Endothelial cell of umbilical vein (primary cell): Measurements from ENCODE around the gene CNTN5. TPM values are rescaled to one million over a fixed set of nuclear protein-coding genes. Genes with fewer than 3 reads are reported as not detected.

Experiments used
- BruUV-seq: library from RNA; stranded (reverse); fragments of 400-500 nt; replicated peaks from 2 replicates; lab custom pipeline; 2021; lab: Mats Ljungman, UMichigan
- CTCF ChIA-PET: fragments of 300-600, 350-600 bp; sonication (Branson Sonifier 250); formaldehyde crosslinking; loops from one replicate; lab custom pipeline; 2021; ENCODE audit warnings: antibody characterized with exemption, inconsistent platforms; lab: Charles Lee
- POLR2A ChIA-PET: fragments of 300-600, 350-600 bp; sonication (Branson Sonifier 250); formaldehyde crosslinking; loops from one replicate; lab custom pipeline; 2021; ENCODE audit warnings: antibody characterized with exemption, inconsistent platforms; lab: Charles Lee
- DNase-seq: peaks from one replicate; pipeline ENCODE4 v3.0.0-alpha.2; 2011; ENCODE audit warnings: low read depth, low spot score
- FAIRE-seq: peaks from 2 replicates; lab custom pipeline; 2011; peaks lifted over from hg19 to GRCh38; lab: Jason Lieb, UNC
- H2AFZ ChIP-seq: 2 replicates; pipeline ENCODE4 v1.6.0; 2012; ENCODE audit warnings: low read depth, low read length, control low read depth, inconsistent platforms
- H3K27ac ChIP-seq: 2 replicates; pipeline ENCODE4 v1.5.1; 2011; ENCODE audit warnings: low read depth, mild to moderate bottlenecking, control low read depth, low read length, moderate library complexity; ENCODE audit not compliant: insufficient read depth
- H3K27me3 ChIP-seq, 2 experiments: 2 replicates each; pipeline versions ENCODE4 v1.6.0 to v1.6.1; 2011; ENCODE audit warnings: low read length in 2 of 2, mixed read lengths in 1 of 2; ENCODE audit not compliant: control insufficient read depth in 2 of 2, insufficient read depth in 2 of 2
- H3K36me3 ChIP-seq, 2 experiments: 2 replicates in 1 of 2; 3 replicates in 1 of 2; pipeline ENCODE4 v1.5.1; 2011; ENCODE audit warnings: low read length in 2 of 2, mild to moderate bottlenecking in 1 of 2, moderate library complexity in 1 of 2; ENCODE audit not compliant: control insufficient read depth in 2 of 2, insufficient read depth in 2 of 2; ENCODE audit errors: extremely low read depth in 1 of 2
- H3K4me1 ChIP-seq: 3 replicates; pipeline ENCODE4 v1.5.1; 2011; ENCODE audit warnings: mild to moderate bottlenecking, low read length; ENCODE audit not compliant: control insufficient read depth, insufficient read depth; ENCODE audit errors: extremely low read depth
- H3K4me2 ChIP-seq: 2 replicates; pipeline ENCODE4 v1.6.1; 2011; ENCODE audit warnings: low read length, control low read depth, mixed read lengths; ENCODE audit not compliant: insufficient read depth
- H3K4me3 ChIP-seq, 3 experiments: fragments of 200-600 bp in 1 of 3; sonication (generic), shearing (Covaris generic) in 1 of 3; replicated peaks in 1 of 3; 2 replicates each; pipeline ENCODE4 v1.5.1; 2011 to 2016; ENCODE audit warnings: control low read depth in 3 of 3, low read length in 3 of 3, mild to moderate bottlenecking in 2 of 3, inconsistent platforms in 1 of 3, low read depth in 1 of 3, moderate library complexity in 1 of 3; ENCODE audit not compliant: insufficient read depth in 1 of 3
- H3K79me2 ChIP-seq: 2 replicates; pipeline ENCODE4 v1.6.0; 2012; ENCODE audit warnings: low read length, inconsistent platforms; ENCODE audit not compliant: control insufficient read depth, insufficient read depth
- H3K9ac ChIP-seq: replicated peaks from 2 replicates; pipeline ENCODE3; 2011; ENCODE audit warnings: low read length, control low read depth; ENCODE audit not compliant: insufficient read depth; ENCODE audit errors: extremely low read depth
- H3K9me1 ChIP-seq: replicated peaks from 3 replicates; pipeline ENCODE4 v1.6.0; 2011; ENCODE audit warnings: mild to moderate bottlenecking, low read length; ENCODE audit not compliant: control insufficient read depth, insufficient read depth; ENCODE audit errors: extremely low read depth
- H3K9me3 ChIP-seq: replicated peaks from 2 replicates; pipeline ENCODE4 v1.5.1; 2012; ENCODE audit warnings: low read length, inconsistent platforms; ENCODE audit not compliant: control insufficient read depth, insufficient read depth
- H4K20me1 ChIP-seq: replicated peaks from 2 replicates; pipeline ENCODE3; 2011; ENCODE audit warnings: mild to moderate bottlenecking, low read length; ENCODE audit not compliant: control insufficient read depth, insufficient read depth; ENCODE audit errors: extremely low read depth
- CTCF ChIP-seq, 2 donors: IDR thresholded peaks; 1 replicate in 1 of 2; 2 replicates in 1 of 2; pipeline ENCODE4 v1.5.1; 2011; ENCODE audit warnings: low read length in 2 of 2, mild to moderate bottlenecking in 2 of 2, moderate library complexity in 2 of 2, control low read depth in 1 of 2, inconsistent platforms in 1 of 2, low read depth in 1 of 2; ENCODE audit not compliant: insufficient read depth in 1 of 2; ENCODE audit errors: extremely low read depth in 1 of 2
- EZH2 ChIP-seq: IDR thresholded peaks from 2 replicates; pipeline ENCODE4 v1.6.1; 2012; ENCODE audit warnings: borderline replicate concordance, low read depth, mild to moderate bottlenecking, moderate library complexity, low read length, inconsistent platforms; ENCODE audit not compliant: severe bottlenecking
- FOS ChIP-seq: IDR thresholded peaks from 2 replicates; pipeline ENCODE4 v1.6.1; 2011; ENCODE audit warnings: mild to moderate bottlenecking, low read length, moderate library complexity, borderline replicate concordance; ENCODE audit not compliant: insufficient read depth
- GATA2 ChIP-seq: IDR thresholded peaks from 2 replicates; pipeline ENCODE4 v1.7.0; 2011; ENCODE audit warnings: low read depth, mild to moderate bottlenecking, moderate library complexity, mixed read lengths, low read length; ENCODE audit not compliant: insufficient read length, insufficient read depth
- JUN ChIP-seq: IDR thresholded peaks from 2 replicates; pipeline ENCODE4 v1.6.1; 2011; ENCODE audit warnings: borderline replicate concordance, low read depth; ENCODE audit not compliant: insufficient read length, insufficient read depth
- MYC ChIP-seq: IDR thresholded peaks from one replicate; pipeline ENCODE4 v1.6.1; 2011; ENCODE audit warnings: mild to moderate bottlenecking, low read depth, low read length
- POLR2A ChIP-seq: IDR thresholded peaks from 2 replicates; pipeline ENCODE4 v1.6.1; 2012; ENCODE audit warnings: low read depth, mild to moderate bottlenecking, control low read depth, low read length
- POLR2AphosphoS5 ChIP-seq: IDR thresholded peaks from 2 replicates; pipeline ENCODE4 v1.6.1; 2012; ENCODE audit warnings: low read depth, mild to moderate bottlenecking, control low read depth, low read length, moderate library complexity; ENCODE audit not compliant: insufficient read depth
- dilution Hi-C: fragments of 300-500 bp; cut with MboI; formaldehyde crosslinking; loops from one replicate; pipeline ENCODE4 v1.15.0; 2019; ENCODE audit warnings: low sequenced_read_pairs; ENCODE audit not compliant: extremely low pct_ligation_motif_present
- intact Hi-C: fragments of 100-400 bp; cut with micrococcal nuclease; formaldehyde crosslinking; loops from one replicate; pipeline ENCODE4 v1.10.0; 2022
- polyA plus RNA-seq, 4 experiments: library from polyadenylated mRNA; depleted of rRNA in 3 of 4; stranded (reverse) in 3 of 4; unstranded in 1 of 4; fragments of >200 nt; gene quantifications; 2 replicates each; pipeline versions ENCODE4 v1.2.1 to v1.2.3, GENCODE V29; 2011 to 2012; ENCODE audit warnings: missing spikeins in 1 of 4
- total RNA-seq: library from RNA; stranded (reverse); gene quantifications from 2 replicates; pipeline ENCODE4 v1.2.3, GENCODE V29; 2021
- TF ChIP-seq, protein P1 (sequence below): IDR thresholded peaks from 2 replicates; pipeline ENCODE4 v1.6.1; 2011; ENCODE audit not compliant: insufficient read depth, insufficient read length

Gene CNTN5
- total and polyA plus RNA-seq, 2 donors (not counting 3 experiments of a cell fraction or from before 2014, with no cell fraction given), result not detected

- ChIA-PET CTCF (no interaction called here), POLR2A (no interaction called here)
- no TSS peak for BruUV-seq
Observed at GRCh38 chr11:100008417-100008816, 987.7 kb downstream of the CNTN5 start.

More at GRCh38 chr11:100008417-100008816, 987.7 kb downstream of the CNTN5 start:
- TF ChIP-seq POLR2AphosphoS5, result no peak
- TF ChIP-seq, protein P1, sequence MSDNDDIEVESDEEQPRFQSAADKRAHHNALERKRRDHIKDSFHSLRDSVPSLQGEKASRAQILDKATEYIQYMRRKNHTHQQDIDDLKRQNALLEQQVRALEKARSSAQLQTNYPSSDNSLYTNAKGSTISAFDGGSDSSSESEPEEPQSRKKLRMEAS, result no peak
- TF ChIP-seq MYC, result no peak
- no peak for TF ChIP-seq FOS
- no peak for TF ChIP-seq GATA2
- no peak for TF ChIP-seq EZH2
- no peak for TF ChIP-seq POLR2A
- no peak for TF ChIP-seq JUN
- no peak for TF ChIP-seq CTCF (IDR thresholded peaks at IDR 0.05; ENCODE audit: extremely low read depth in 1 of 2, insufficient read depth in 1 of 2, low read depth in 1 of 2, low read length in 2 of 2)
- dilution Hi-C loops, result no loop called here
- Histone ChIP-seq H3K9me3 (peaks cover 2% of the 10 kb centered on the region), H2AFZ (no peak overlapping the region), H3K36me3 (no peaks in the 10 kb centered on the region), H3K79me2 (no peaks in the 10 kb centered on the region), H4K20me1 (no peaks in the 10 kb centered on the region), H3K9ac (no peak overlapping the region), H3K4me2 (no peak overlapping the region), H3K27ac (no peak overlapping the region), H3K4me1 (no peaks in the 10 kb centered on the region), H3K27me3 (no peaks in the 10 kb centered on the region), H3K4me3 (no peak overlapping the region), H3K9me1 (no peaks in the 10 kb centered on the region)
- FAIRE-seq (no peak), DNase-seq (no peak)
- intact Hi-C loops, result no loop called here
